Stomach (tissue), 4 donors: ENCODE results near the gene SPNS2.

Experiments used
- EP300 ChIP-seq: sonication (generic); formaldehyde crosslinking; IDR thresholded peaks from one replicate; pipeline ENCODE4 v1.6.1; 2017; ENCODE audit warnings: antibody characterized with exemption
- POLR2A ChIP-seq, 4 donors: fragments of 450-650 bp; IDR thresholded peaks; one replicate each; pipeline ENCODE4 v1.6.1; 2016; ENCODE audit warnings: antibody characterized with exemption in 4 of 4, control low read depth in 2 of 4, mild to moderate bottlenecking in 1 of 4, moderate library complexity in 1 of 4
- POLR2AphosphoS5 ChIP-seq, 3 donors: sonication (generic); formaldehyde crosslinking; IDR thresholded peaks; one replicate each; pipeline ENCODE4 v1.6.1; 2016; ENCODE audit warnings: antibody characterized with exemption in 3 of 3
- TF ChIP-seq, protein P1 (sequence below), 7 experiments: fragments of 450-650 bp in 4 of 7; fragments of 200-600 bp in 3 of 7; sonication (generic) in 3 of 7; IDR thresholded peaks; one replicate each; pipeline ENCODE4 v1.5.1; 2016 to 2019; ENCODE audit warnings: antibody characterized with exemption in 7 of 7, control low read depth in 2 of 7, mild to moderate bottlenecking in 1 of 7

DNA sequence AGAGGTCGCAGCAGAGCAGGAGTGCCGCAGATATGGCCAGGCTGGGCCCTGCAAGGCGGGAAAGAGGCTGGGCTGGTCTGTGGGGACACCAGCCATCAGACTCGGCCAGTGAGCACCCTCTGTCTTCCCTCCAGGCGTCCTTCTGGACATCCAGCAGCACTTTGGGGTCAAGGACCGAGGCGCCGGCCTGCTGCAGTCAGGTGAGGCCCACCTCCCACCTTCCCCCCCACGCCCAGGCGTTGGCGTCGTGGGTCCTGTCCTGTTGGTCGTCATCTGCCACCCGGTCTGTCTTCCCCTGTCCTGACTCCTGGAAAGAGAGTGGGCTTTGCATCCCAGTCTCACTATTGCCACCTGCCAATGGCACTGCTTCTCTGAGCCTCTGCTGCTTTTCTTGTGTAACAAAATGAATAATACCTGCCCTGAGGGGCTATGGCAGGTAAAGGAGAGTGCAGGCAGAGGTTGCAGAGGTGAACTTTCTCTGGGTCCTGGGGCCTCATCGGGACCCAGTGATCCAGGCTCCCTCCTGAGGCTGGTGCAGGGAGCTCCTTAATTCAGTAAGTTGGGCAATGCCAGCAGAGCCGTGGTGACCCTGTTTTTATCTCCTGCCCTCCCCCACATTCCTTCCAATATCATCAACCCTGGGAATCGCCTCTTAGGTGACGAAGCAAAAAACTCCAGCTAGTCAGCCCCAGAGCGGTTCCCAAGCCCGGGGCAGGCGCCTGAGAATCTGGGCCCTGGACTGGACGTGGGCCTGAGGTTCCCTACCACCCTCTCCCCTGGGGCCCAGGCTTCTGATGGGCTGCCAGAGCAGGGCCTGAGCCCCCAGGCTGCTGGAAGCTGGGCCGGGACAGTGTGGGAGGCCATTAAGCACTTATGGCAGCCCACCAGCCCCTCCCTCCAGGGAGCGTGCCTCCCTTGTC lies 14.7 kb downstream of the SPNS2 start:
- no peak for TF ChIP-seq POLR2A (IDR thresholded peaks at IDR 0.05)
- TF ChIP-seq, protein P1, sequence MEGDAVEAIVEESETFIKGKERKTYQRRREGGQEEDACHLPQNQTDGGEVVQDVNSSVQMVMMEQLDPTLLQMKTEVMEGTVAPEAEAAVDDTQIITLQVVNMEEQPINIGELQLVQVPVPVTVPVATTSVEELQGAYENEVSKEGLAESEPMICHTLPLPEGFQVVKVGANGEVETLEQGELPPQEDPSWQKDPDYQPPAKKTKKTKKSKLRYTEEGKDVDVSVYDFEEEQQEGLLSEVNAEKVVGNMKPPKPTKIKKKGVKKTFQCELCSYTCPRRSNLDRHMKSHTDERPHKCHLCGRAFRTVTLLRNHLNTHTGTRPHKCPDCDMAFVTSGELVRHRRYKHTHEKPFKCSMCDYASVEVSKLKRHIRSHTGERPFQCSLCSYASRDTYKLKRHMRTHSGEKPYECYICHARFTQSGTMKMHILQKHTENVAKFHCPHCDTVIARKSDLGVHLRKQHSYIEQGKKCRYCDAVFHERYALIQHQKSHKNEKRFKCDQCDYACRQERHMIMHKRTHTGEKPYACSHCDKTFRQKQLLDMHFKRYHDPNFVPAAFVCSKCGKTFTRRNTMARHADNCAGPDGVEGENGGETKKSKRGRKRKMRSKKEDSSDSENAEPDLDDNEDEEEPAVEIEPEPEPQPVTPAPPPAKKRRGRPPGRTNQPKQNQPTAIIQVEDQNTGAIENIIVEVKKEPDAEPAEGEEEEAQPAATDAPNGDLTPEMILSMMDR (IDR thresholded peaks at IDR 0.05) = no peak
- no peak for TF ChIP-seq EP300
- no peak for TF ChIP-seq POLR2AphosphoS5 (IDR thresholded peaks at IDR 0.05)
